ENCODE results near the gene HDHD2. TPM values are rescaled to one million over a fixed set of nuclear protein-coding genes. Genes with fewer than 3 reads are reported as not detected.

Gene HDHD2
- total RNA-seq, 2 experiments from 2014 or later, result 31.2 to 34.3 TPM

DNA sequence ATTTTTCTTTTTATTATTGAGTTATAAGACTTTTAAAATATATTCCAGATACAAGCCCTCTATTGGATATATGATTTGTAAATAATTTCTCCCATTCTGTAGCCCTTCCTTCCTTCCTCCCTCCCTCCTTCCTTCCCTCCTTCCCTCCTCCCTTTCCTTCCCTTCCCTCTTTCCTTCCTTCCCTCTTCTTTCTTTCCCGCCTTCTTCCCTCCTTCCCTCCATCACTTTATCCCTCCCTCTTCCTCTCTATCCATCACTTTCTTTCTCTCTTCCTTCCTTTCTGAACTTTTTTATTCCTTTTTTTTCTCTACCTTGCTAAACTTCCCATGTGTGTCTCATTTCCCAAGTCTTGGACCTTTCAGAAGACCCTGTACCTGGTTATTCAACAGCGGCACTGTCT is 69.4 kb downstream of the HDHD2 start:
- Mint-ChIP-seq H3K36me3 (ENCODE audit: low read depth) (no peaks in the 10 kb centered on the region), H3K27ac (no peak overlapping the region), H3K4me3 (no peak overlapping the region), H3K9me3 (no peaks in the 10 kb centered on the region), H3K4me1 (no peaks in the 10 kb centered on the region), H3K27me3 (no peaks in the 10 kb centered on the region)
- POLR2A ChIA-PET, result no interaction called here
- DNase-seq, result no peak
- CTCF ChIA-PET, result no interaction called here

DNA sequence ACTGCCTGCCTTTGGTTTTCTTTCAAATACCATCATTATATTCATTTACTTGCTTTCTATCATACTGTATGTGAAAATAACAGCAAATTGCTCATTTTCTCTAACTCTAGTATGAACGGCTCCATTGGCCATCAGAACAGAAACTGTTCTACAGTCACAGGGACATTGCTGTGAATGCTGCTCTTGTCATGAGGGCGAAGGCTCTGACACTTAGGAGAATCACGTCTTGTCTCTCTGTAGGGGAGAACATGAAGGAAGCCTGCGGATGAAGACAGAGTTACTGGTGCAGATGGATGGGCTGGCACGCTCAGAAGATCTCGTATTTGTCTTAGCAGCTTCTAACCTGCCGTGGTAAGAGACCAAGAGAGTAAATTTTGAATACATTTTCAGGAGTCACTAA is 73.2 kb downstream of the HDHD2 start:
- Mint-ChIP-seq H3K9me3 (no peaks in the 10 kb centered on the region), H3K27ac (no peak overlapping the region), H3K36me3 (ENCODE audit: low read depth) (no peaks in the 10 kb centered on the region), H3K4me1 (peaks cover 2% of the 10 kb centered on the region), H3K27me3 (peaks cover 4% of the 10 kb centered on the region), H3K4me3 (no peak overlapping the region)
- CTCF ChIA-PET, result no interaction called here
- POLR2A ChIA-PET, result no interaction called here
- no peak for DNase-seq

DNA sequence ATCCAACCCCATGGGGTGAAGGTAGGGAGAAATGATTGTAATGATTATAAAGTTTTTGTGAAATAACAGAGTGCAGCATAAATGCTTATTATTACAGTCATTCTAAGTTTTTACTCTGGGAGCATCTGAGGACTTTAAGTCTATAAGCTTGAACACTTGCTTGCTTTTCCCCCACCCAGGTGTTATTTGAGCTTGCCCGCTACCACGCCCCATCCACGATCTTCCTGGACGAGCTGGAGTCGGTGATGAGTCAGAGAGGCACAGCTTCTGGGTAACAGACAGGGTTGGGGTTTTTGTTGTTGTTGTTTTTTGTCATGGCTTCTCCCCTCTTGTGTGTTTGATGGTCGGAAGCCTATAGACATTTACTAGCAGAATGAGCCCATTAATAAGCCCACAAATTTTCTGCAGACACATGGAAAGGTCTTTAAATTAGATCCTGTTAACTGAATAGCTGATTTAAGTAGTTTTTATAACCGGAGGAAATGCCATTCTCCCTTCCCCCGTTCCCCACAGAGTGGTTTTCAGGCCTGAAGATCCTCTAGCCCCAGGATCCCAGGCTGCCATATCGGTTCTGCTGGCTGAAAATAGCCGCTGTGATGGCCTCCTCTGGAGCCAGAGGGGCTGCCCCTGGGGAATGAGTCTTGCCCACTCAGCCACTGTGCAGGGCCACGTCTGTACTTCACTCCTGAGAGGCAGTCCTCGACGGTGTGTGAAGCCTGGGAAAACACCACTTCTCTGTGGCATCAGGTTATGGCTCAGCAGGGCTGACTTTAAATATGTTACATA is 75.0 kb downstream of the HDHD2 start:
- Mint-ChIP-seq H3K27ac (no peak overlapping the region), H3K27me3 (peaks cover 4% of the 10 kb centered on the region), H3K4me3 (no peak overlapping the region), H3K36me3 (ENCODE audit: low read depth) (no peaks in the 10 kb centered on the region), H3K9me3 (no peaks in the 10 kb centered on the region), H3K4me1 (peaks cover 2% of the 10 kb centered on the region)
- ChIA-PET CTCF (interaction anchor here (0.5 kb wide), 1 partner anchor 114 kb away, joined by 3 read pairs; no protein-coding TSS in a partner anchor), POLR2A (no interaction called here)
- DNase-seq, result no peak

DNA sequence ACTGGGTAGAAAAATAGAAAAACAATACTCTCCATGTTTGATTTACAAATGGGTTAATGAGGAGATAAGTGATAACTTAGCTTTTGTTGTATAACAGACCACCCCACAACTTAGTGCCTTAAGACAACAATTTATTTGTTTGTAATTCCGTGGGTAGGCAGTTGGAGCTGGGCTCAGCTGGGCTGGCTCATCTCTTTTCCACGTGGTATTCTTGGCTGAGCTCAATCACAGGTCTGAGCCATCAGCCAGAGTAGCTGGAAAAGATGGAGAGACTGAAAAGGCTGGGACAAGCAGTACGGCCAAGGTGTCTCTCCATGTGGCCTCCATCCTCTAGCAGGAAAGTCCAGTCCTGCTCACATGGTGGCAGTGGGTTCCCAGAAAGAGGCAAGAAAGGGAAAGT is 82.7 kb downstream of the HDHD2 start:
- POLR2A ChIA-PET, result no interaction called here
- Mint-ChIP-seq H3K27me3 (peaks cover 5% of the 10 kb centered on the region), H3K36me3 (ENCODE audit: low read depth) (no peaks in the 10 kb centered on the region), H3K4me3 (no peak overlapping the region), H3K9me3 (no peaks in the 10 kb centered on the region), H3K4me1 (no peaks in the 10 kb centered on the region), H3K27ac (no peak overlapping the region)
- CTCF ChIA-PET, result interaction anchor here (1.0 kb wide), 1 partner anchor 135 kb away, joined by 3 read pairs; no protein-coding TSS in a partner anchor
- no peak for DNase-seq

DNA sequence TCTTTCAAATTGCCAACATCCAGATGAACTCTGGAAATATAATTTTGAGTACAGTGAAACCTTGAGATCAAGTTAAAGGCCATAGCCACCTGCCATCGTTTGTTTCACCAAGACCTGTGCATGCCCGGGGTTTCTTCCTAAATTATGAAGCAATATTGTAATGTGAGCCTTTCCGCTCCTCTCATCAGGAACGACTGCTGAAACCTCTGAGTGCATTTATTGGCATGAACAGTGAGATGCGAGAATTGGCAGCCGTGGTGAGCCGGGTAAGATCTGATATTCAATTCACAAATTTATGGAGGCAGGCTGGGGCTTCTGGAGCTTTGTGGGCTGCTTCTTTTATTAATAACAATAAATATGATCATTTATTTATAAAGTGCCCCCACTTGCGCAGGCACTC is 87.2 kb downstream of the HDHD2 start:
- H3K4me3 Mint-ChIP-seq, result no peak overlapping the region
- no peaks in the 10 kb centered on the region for H3K4me1 Mint-ChIP-seq
- no peaks in the 10 kb centered on the region for H3K27me3 Mint-ChIP-seq
- DNase-seq, result no peak
- H3K36me3 Mint-ChIP-seq (ENCODE audit: low read depth), result no peaks in the 10 kb centered on the region
- no peaks in the 10 kb centered on the region for H3K9me3 Mint-ChIP-seq
- POLR2A ChIA-PET, result no interaction called here
- H3K27ac Mint-ChIP-seq, result no peak overlapping the region
- CTCF ChIA-PET, result no interaction called here

DNA sequence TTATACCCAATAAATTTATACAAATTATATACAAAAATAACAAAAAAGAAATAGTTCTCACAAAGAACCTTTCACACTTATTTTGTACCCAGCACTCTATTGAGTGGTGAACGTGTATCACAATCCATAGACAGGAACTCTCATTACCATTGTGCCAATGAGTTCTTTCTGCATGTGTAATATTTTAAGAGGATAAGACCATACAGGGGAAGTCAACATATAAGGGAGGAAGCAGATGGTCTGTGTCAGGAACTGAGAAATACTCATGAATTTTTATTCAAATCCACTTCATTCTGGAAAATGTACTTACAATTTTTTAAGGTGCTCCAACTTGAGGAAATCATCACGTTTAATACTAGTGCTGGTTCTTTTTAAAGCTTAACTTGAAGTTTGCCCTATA is 87.8 kb downstream of the HDHD2 start:
- Mint-ChIP-seq H3K27me3 (no peaks in the 10 kb centered on the region), H3K36me3 (ENCODE audit: low read depth) (no peaks in the 10 kb centered on the region), H3K9me3 (no peaks in the 10 kb centered on the region), H3K27ac (no peak overlapping the region), H3K4me1 (no peaks in the 10 kb centered on the region), H3K4me3 (no peak overlapping the region)
- CTCF ChIA-PET, result interaction anchor here (0.7 kb wide), 1 partner anchor 377 kb away, joined by 3 read pairs; no protein-coding TSS in a partner anchor
- DNase-seq, result no peak
- POLR2A ChIA-PET, result no interaction called here

Other genes with a start within 250 kb of the HDHD2 start
- 10 to 100 TPM; 32.8 to 33.3 TPM for gene PIAS2, start 233.0 kb downstream of the HDHD2 start, total RNA-seq
- 1 to 10 TPM in 1 of 2 experiments, under 1 TPM in 1; 0.87 to 1.0 TPM for gene KATNAL2, start 232.9 kb downstream of the HDHD2 start, total RNA-seq
- gene ELOA2, start 114.9 kb downstream of the HDHD2 start, total RNA-seq, result not detected
- 10 to 100 TPM; 10.5 to 11.7 TPM for gene IER3IP1, start 25.9 kb upstream of the HDHD2 start, total RNA-seq
- gene SKOR2, start 101.2 kb upstream of the HDHD2 start, total RNA-seq, result not detected

All from activated CD4-positive, alpha-beta T cell treated with anti-CD3 and anti-CD28 coated beads, Interleukin-2, amount 10 ng/mL, durations not matched to agents 7 days and 5 days (primary cell).